Stimulated activated CD4-positive, alpha-beta T cell treated with anti-CD3 and anti-CD28 coated beads, Interleukin-2, amount 100 ng/mL, for 24 hours (primary cell): ENCODE data around the gene EPB41L2.
A peak's percentile ranks its signal among the peaks of the same experiment; 100 is the strongest.
"Not testable (repeated sequence)": the region's sequence is repeated elsewhere in the genome, so short reads cannot be mapped to it uniquely, and the experiment has no call there.

ENCODE experiments used
- DNase-seq, 2 donors: peaks; one replicate each; pipeline ENCODE4 v3.0.0-alpha.2; 2020

Gene EPB41L2

GRCh38 chr6:131063028-131063763 is at the start of gene EPB41L2:
EPB41L2 (minus strand) TSS chr6:131063245; CDS start chr6:130956485, 106,760 bp downstream.
- DNase-seq: peak; percentile 75 to 85

GRCh38 chr6:131112249-131112648 is 49.2 kb upstream of the EPB41L2 start:
- DNase-seq: no peak

- no peak for DNase-seq
These were observed 44.1 kb upstream of the EPB41L2 start for GRCh38 chr6:131107151-131107550.

- no peak for DNase-seq
These were observed 40.9 kb upstream of the EPB41L2 start for GRCh38 chr6:131103901-131104300.

- DNase-seq: no peak
These were observed 40.3 kb upstream of the EPB41L2 start for GRCh38 chr6:131103296-131103695.

GRCh38 chr6:131101911-131102680 is 39.1 kb upstream of the EPB41L2 start:
- no peak for DNase-seq

GRCh38 chr6:131096786-131097185 is 33.7 kb upstream of the EPB41L2 start:
- DNase-seq: no peak

- DNase-seq: no peak
These were observed 30.3 kb upstream of the EPB41L2 start for GRCh38 chr6:131093334-131093733.

- not testable (repeated sequence) for DNase-seq
These were observed 28.9 kb upstream of the EPB41L2 start for GRCh38 chr6:131091944-131092343.

GRCh38 chr6:131090339-131090738 is 27.3 kb upstream of the EPB41L2 start:
- not testable (repeated sequence) for DNase-seq

- no peak for DNase-seq
These were observed 21.9 kb upstream of the EPB41L2 start for GRCh38 chr6:131084982-131085381.

- DNase-seq: no peak
These were observed 20.6 kb upstream of the EPB41L2 start for GRCh38 chr6:131083687-131084086.

- no peak for DNase-seq
These were observed 19.3 kb upstream of the EPB41L2 start for GRCh38 chr6:131082335-131082734.

- DNase-seq: no peak
These were observed 17.0 kb upstream of the EPB41L2 start for GRCh38 chr6:131080084-131080483.

- no peak for DNase-seq
These were observed 10.5 kb upstream of the EPB41L2 start for GRCh38 chr6:131073577-131073976.

- no peak for DNase-seq
These were observed 7.0 kb upstream of the EPB41L2 start for GRCh38 chr6:131070061-131070460.

GRCh38 chr6:131068165-131068564 is 5.1 kb upstream of the EPB41L2 start:
- no peak for DNase-seq

- DNase-seq: no peak
These were observed 4.5 kb upstream of the EPB41L2 start for GRCh38 chr6:131067521-131067920.

- no peak for DNase-seq
These were observed 2.8 kb upstream of the EPB41L2 start for GRCh38 chr6:131065824-131066171.

- DNase-seq: no peak
These were observed 2.2 kb upstream of the EPB41L2 start for GRCh38 chr6:131065112-131065823.

GRCh38 chr6:131063764-131064272 is 773 bp upstream of the EPB41L2 start:
- DNase-seq: no peak

GRCh38 chr6:131062241-131063027 is 611 bp downstream of the EPB41L2 start:
- DNase-seq: peak; percentile 19 to 31

- DNase-seq: no peak
These were observed 1.3 kb downstream of the EPB41L2 start for GRCh38 chr6:131061751-131062119.
